GM12801 (cell line): ENCODE data around the gene SEC22A.

Source experiments
- TF ChIP-seq, protein P1 (sequence below): IDR thresholded peaks from one replicate; pipeline ENCODE4 v1.5.1; 2011; ENCODE audit warnings: control low read depth; ENCODE audit not compliant: insufficient read length; ENCODE audit errors: extremely low read depth

The SEC22A gene

DNA sequence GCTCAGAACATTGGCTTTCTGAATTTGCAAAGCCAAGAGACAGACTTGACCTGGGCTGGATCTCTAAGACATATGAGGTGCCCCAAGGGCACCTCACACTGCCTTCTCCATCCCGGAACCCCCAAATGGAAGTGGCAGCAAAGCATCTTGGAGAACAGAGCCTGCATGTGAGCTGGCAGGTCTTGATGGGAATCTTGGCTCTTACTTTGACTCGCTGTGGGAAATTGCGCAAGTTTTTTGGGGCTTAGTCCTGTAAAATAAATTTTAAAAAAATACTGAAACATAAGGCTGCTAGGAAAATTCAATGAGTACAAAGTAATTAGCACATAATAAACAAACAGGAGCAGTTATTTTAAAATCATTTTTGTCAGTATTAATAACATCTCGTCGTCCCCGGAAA is 13.7 kb upstream of the SEC22A start:
- TF ChIP-seq, protein P1, sequence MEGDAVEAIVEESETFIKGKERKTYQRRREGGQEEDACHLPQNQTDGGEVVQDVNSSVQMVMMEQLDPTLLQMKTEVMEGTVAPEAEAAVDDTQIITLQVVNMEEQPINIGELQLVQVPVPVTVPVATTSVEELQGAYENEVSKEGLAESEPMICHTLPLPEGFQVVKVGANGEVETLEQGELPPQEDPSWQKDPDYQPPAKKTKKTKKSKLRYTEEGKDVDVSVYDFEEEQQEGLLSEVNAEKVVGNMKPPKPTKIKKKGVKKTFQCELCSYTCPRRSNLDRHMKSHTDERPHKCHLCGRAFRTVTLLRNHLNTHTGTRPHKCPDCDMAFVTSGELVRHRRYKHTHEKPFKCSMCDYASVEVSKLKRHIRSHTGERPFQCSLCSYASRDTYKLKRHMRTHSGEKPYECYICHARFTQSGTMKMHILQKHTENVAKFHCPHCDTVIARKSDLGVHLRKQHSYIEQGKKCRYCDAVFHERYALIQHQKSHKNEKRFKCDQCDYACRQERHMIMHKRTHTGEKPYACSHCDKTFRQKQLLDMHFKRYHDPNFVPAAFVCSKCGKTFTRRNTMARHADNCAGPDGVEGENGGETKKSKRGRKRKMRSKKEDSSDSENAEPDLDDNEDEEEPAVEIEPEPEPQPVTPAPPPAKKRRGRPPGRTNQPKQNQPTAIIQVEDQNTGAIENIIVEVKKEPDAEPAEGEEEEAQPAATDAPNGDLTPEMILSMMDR: no peak

DNA sequence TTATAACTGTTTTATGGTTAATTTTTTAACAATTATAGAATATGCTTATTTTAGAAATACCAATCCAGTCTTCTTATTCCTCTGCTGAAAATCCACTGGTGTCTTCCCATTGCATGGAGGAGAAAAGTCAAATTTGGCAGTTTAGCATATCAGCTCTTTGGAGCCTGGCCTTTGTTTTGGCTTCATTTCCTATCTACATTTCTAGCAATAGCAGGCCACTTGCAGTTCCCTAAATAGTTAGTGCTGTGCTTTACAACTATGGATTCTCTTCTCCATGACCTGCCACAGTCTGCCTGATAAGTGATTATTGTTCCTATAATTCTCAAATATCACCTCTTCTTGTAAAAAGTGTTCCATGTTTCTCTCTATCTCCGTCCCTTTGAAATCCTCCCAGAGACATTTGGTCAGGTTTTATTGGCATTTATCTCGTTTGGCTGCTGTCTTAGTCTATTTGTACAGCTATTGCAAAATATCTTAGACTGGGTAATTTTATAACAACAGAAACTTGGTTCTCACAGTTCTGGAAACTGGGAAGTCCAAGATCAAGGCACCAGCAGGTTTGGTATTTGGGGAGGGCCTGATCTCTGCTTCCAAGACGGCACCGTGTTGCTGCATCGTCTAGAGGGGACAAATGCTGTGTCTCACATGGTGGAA is 8.2 kb upstream of the SEC22A start:
- TF ChIP-seq, protein P1: no peak

GRCh38 chr3:123194552-123194951 is 7.2 kb upstream of the SEC22A start:
- TF ChIP-seq, protein P1: no peak

- TF ChIP-seq, protein P1: no peak
Measured at GRCh38 chr3:123198372-123198771, 3.4 kb upstream of the SEC22A start.

- TF ChIP-seq, protein P1: no peak
Measured at GRCh38 chr3:123201223-123201556, 553 bp upstream of the SEC22A start.

DNA sequence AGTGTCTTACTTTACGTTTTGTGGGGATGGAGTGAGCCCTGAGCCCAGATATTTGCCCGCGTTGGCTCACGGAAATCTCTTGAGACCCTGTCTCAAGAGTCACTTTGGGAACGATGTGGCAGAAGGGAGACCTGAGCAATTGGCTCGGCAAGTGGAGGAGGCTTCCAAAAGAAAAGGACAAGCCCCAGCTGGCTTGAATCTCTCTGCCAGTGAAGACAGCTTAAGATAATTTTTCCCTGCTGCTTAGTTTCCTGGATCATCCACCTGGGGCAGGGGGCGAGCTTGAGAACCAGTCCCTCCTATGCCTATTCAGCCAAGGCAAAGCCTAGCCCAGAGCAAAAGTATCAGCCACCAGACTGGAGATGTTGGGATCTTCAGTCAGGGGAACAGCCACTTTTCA is 708 bp downstream of the SEC22A start:
- TF ChIP-seq, protein P1: no peak

DNA sequence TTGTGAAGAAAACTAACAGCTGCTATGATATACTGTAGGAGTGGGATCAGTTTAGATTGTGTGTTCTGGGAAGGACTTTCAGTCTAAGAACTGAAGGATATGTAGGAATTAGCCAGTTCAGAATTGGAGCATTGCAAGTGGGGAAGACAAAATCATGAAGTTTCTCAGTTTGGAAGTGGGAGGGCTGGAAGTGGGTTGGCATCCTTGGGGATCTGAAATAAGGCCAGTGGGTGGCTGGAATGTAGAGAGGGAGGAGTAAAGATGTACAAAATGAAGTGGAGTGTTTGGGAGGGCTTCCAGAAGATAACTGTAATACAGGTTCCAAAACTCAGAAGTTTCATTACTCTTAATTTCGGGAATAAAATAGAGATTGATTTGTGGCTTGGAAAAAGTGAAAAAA is 17.2 kb downstream of the SEC22A start:
- TF ChIP-seq, protein P1: no peak
